Skeletal muscle satellite cell (primary cell): ENCODE results near the gene WBP4.
"Not testable (repeated sequence)": the region's sequence is repeated elsewhere in the genome, so short reads cannot be mapped to it uniquely, and the experiment has no call there.

ENCODE experiments used
- H3K27me3 ChIP-seq: 2 replicates; pipeline ENCODE4 v1.7.0; 2013; ENCODE audit warnings: low read length; ENCODE audit not compliant: control insufficient read depth, insufficient read depth
- H3K36me3 ChIP-seq: 2 replicates; pipeline ENCODE4 v1.7.0; 2013; ENCODE audit warnings: mild to moderate bottlenecking, control low read depth, low read length; ENCODE audit not compliant: insufficient read depth
- H3K4me1 ChIP-seq: 2 replicates; pipeline ENCODE4 v1.7.0; 2013; ENCODE audit warnings: low read length; ENCODE audit not compliant: control insufficient read depth, insufficient read depth
- H3K4me2 ChIP-seq: 2 replicates; pipeline ENCODE4 v1.7.0; 2013; ENCODE audit warnings: mild to moderate bottlenecking, low read length
- H3K4me3 ChIP-seq: 2 replicates; pipeline ENCODE4 v1.7.0; 2013; ENCODE audit warnings: low read length
- H3K9ac ChIP-seq: 2 replicates; pipeline ENCODE4 v1.7.0; 2013; ENCODE audit warnings: mild to moderate bottlenecking, low read depth, low read length, moderate library complexity
- H3K9me3 ChIP-seq: replicated peaks from 2 replicates; pipeline ENCODE4 v1.7.0; 2013; ENCODE audit warnings: mild to moderate bottlenecking, control low read depth, low read length

The WBP4 gene

GRCh38 chr13:41099986-41100385 lies 38.7 kb downstream of the WBP4 start:
- H3K4me1 ChIP-seq, result no peaks in the 10 kb centered on the region
- H3K9ac ChIP-seq, result no peak overlapping the region
- H3K27me3 ChIP-seq, result no peaks in the 10 kb centered on the region
- no peak overlapping the region for H3K4me2 ChIP-seq
- H3K4me3 ChIP-seq, result no peak overlapping the region
- H3K9me3 ChIP-seq, result no peaks in the 10 kb centered on the region
- H3K36me3 ChIP-seq, result no peaks in the 10 kb centered on the region

GRCh38 chr13:41107104-41107571 lies 45.8 kb downstream of the WBP4 start:
- Histone ChIP-seq H3K9me3 (no peaks in the 10 kb centered on the region), H3K9ac (no peak overlapping the region), H3K4me2 (no peak overlapping the region), H3K4me1 (no peaks in the 10 kb centered on the region), H3K4me3 (no peak overlapping the region), H3K27me3 (no peaks in the 10 kb centered on the region), H3K36me3 (no peaks in the 10 kb centered on the region)

GRCh38 chr13:41107584-41108014 lies 46.3 kb downstream of the WBP4 start:
- H3K4me3 ChIP-seq, result no peak overlapping the region
- no peaks in the 10 kb centered on the region for H3K36me3 ChIP-seq
- no peaks in the 10 kb centered on the region for H3K9me3 ChIP-seq
- no peaks in the 10 kb centered on the region for H3K4me1 ChIP-seq
- no peak overlapping the region for H3K4me2 ChIP-seq
- no peaks in the 10 kb centered on the region for H3K27me3 ChIP-seq
- H3K9ac ChIP-seq, result no peak overlapping the region

- H3K4me2 ChIP-seq, result no peak overlapping the region
- no peaks in the 10 kb centered on the region for H3K27me3 ChIP-seq
- no peaks in the 10 kb centered on the region for H3K9me3 ChIP-seq
- H3K4me3 ChIP-seq, result no peak overlapping the region
- H3K9ac ChIP-seq, result no peak overlapping the region
- no peaks in the 10 kb centered on the region for H3K4me1 ChIP-seq
- H3K36me3 ChIP-seq, result no peaks in the 10 kb centered on the region
Observed at GRCh38 chr13:41111454-41111853, 50.1 kb downstream of the WBP4 start.

- H3K4me1 ChIP-seq, result no peaks in the 10 kb centered on the region
- no peak overlapping the region for H3K4me2 ChIP-seq
- no peak overlapping the region for H3K4me3 ChIP-seq
- no peaks in the 10 kb centered on the region for H3K9me3 ChIP-seq
- no peaks in the 10 kb centered on the region for H3K36me3 ChIP-seq
- H3K9ac ChIP-seq, result no peak overlapping the region
- no peaks in the 10 kb centered on the region for H3K27me3 ChIP-seq
Observed at GRCh38 chr13:41117869-41118268, 56.6 kb downstream of the WBP4 start.

- Histone ChIP-seq H3K36me3 (no peaks in the 10 kb centered on the region), H3K4me3 (no peak overlapping the region), H3K4me1 (no peaks in the 10 kb centered on the region), H3K27me3 (no peaks in the 10 kb centered on the region), H3K9me3 (no peaks in the 10 kb centered on the region), H3K4me2 (no peak overlapping the region), H3K9ac (no peak overlapping the region)
Observed at GRCh38 chr13:41122838-41123237, 61.5 kb downstream of the WBP4 start.

GRCh38 chr13:41127701-41128100 lies 66.4 kb downstream of the WBP4 start:
- Histone ChIP-seq H3K27me3 (no peaks in the 10 kb centered on the region), H3K9me3 (no peaks in the 10 kb centered on the region), H3K4me1 (peaks cover 29% of the 10 kb centered on the region), H3K4me3 (no peak overlapping the region), H3K9ac (no peak overlapping the region), H3K4me2 (no peak overlapping the region), H3K36me3 (peaks cover 3% of the 10 kb centered on the region)

- peak overlapping the region; percentile 38 for H3K4me3 ChIP-seq
- no peaks in the 10 kb centered on the region for H3K27me3 ChIP-seq
- peaks cover 29% of the 10 kb centered on the region for H3K4me1 ChIP-seq
- peak overlapping the region; percentile 71 for H3K4me2 ChIP-seq
- H3K9me3 ChIP-seq, result no peaks in the 10 kb centered on the region
- peaks cover 3% of the 10 kb centered on the region for H3K36me3 ChIP-seq
- H3K9ac ChIP-seq, result no peak overlapping the region
Observed at GRCh38 chr13:41130356-41130755, 69.0 kb downstream of the WBP4 start.

GRCh38 chr13:41131189-41131588 lies 69.9 kb downstream of the WBP4 start:
- H3K4me3 ChIP-seq, result peak overlapping the region; percentile 38

GRCh38 chr13:41131660-41132511 lies 70.6 kb downstream of the WBP4 start:
- peak overlapping the region; percentile 71 for H3K9ac ChIP-seq
- H3K4me3 ChIP-seq, result peak overlapping the region; percentile 74
- H3K4me2 ChIP-seq, result peak overlapping the region; percentile 82
- H3K36me3 ChIP-seq, H3K27me3 ChIP-seq, H3K9me3 ChIP-seq: not testable (repeated sequence)
- H3K4me1 ChIP-seq, result peaks cover 29% of the 10 kb centered on the region

More at GRCh38 chr13:41131189-41131588, 69.9 kb downstream of the WBP4 start:
- not testable (repeated sequence) for H3K27me3 ChIP-seq, H3K36me3 ChIP-seq, H3K9ac ChIP-seq, H3K9me3 ChIP-seq
- Histone ChIP-seq H3K4me2 (peak overlapping the region; percentile 71), H3K4me1 (peaks cover 29% of the 10 kb centered on the region)

GRCh38 chr13:41132512-41133152 lies 71.3 kb downstream of the WBP4 start, which contains the start of gene KBTBD6:
TSS of gene KBTBD6 (minus strand) at chr13:41132802. CDS start at chr13:41132511, 291 bp downstream.
- Histone ChIP-seq H3K4me3 (peak within 1 kb of the TSS; percentile 74), H3K4me2 (peak within 1 kb of the TSS; percentile 82), H3K4me1 (peaks cover 33% of the 10 kb centered on the region), H3K9me3 (no peaks in the 10 kb centered on the region), H3K27me3 (no peaks in the 10 kb centered on the region), H3K9ac (peak within 1 kb of the TSS; percentile 80), H3K36me3 (peaks cover 3% of the 10 kb centered on the region)
